NCI-H748 (cell line): ENCODE results near the gene KLHDC10.
"Not testable (repeated sequence)": the region's sequence is repeated elsewhere in the genome, so short reads cannot be mapped to it uniquely, and the experiment has no call there.

Experiments used
- DNase-seq: peaks from one replicate; lab custom pipeline; 2025; ENCODE audit not compliant: unreplicated experiment; lab: John Stamatoyannopoulos, UW

The KLHDC10 gene

GRCh38 chr7:130141161-130141883 lies 71.0 kb downstream of the KLHDC10 start:
- peak; percentile 27 for DNase-seq

- DNase-seq: no peak
Observed at GRCh38 chr7:130141884-130142653, 71.7 kb downstream of the KLHDC10 start.

GRCh38 chr7:130142654-130143333 lies 72.5 kb downstream of the KLHDC10 start:
- no peak for DNase-seq

GRCh38 chr7:130143334-130143732 lies 73.0 kb downstream of the KLHDC10 start:
- no peak for DNase-seq

GRCh38 chr7:130143986-130144311 lies 73.6 kb downstream of the KLHDC10 start:
- DNase-seq: no peak

- DNase-seq: no peak
Observed at GRCh38 chr7:130144312-130145171, 74.2 kb downstream of the KLHDC10 start.

GRCh38 chr7:130145424-130146100 lies 75.2 kb downstream of the KLHDC10 start:
- DNase-seq: no peak

- DNase-seq: not testable (repeated sequence)
Observed at GRCh38 chr7:130146142-130146541, 75.8 kb downstream of the KLHDC10 start.

- no peak for DNase-seq
Observed at GRCh38 chr7:130146693-130147405, 76.5 kb downstream of the KLHDC10 start.

GRCh38 chr7:130147710-130148325 lies 77.5 kb downstream of the KLHDC10 start:
- DNase-seq: no peak

GRCh38 chr7:130148561-130148960 lies 78.2 kb downstream of the KLHDC10 start:
- no peak for DNase-seq

GRCh38 chr7:130149281-130150139 lies 79.2 kb downstream of the KLHDC10 start:
- peak; percentile 23 for DNase-seq

- DNase-seq: no peak
Observed at GRCh38 chr7:130150587-130150986, 80.3 kb downstream of the KLHDC10 start.

GRCh38 chr7:130151591-130152492 lies 81.5 kb downstream of the KLHDC10 start:
- DNase-seq: no peak

- no peak for DNase-seq
Observed at GRCh38 chr7:130152493-130153210, 82.3 kb downstream of the KLHDC10 start.

- no peak for DNase-seq
Observed at GRCh38 chr7:130153211-130153908, 83.0 kb downstream of the KLHDC10 start.
